Testis (tissue), 2 donors: ENCODE results near the gene H3-3A.

Experiments used
- CTCF ChIP-seq, 3 experiments: fragments of 450-650 bp in 2 of 3; fragments of 200-600 bp in 1 of 3; sonication (generic) in 1 of 3; IDR thresholded peaks; one replicate each; pipeline ENCODE4 v1.5.1; 2016 to 2019; ENCODE audit warnings: antibody characterized with exemption in 3 of 3, mild to moderate bottlenecking in 2 of 3, moderate library complexity in 1 of 3
- POLR2A ChIP-seq: fragments of 450-650 bp; IDR thresholded peaks from one replicate; pipeline ENCODE4 v1.6.1; 2017; ENCODE audit warnings: antibody characterized with exemption, mild to moderate bottlenecking, moderate library complexity

GRCh38 chr1:226064816-226065248 is 2.3 kb downstream of the H3-3A start:
- TF ChIP-seq POLR2A (no peak), CTCF (IDR thresholded peaks at IDR 0.05) (peak in 2 of 3 experiments; percentile 41 to 60)
